Lung (tissue), 12 donors: ENCODE data around the gene MED7. TPM values are rescaled to one million over a fixed set of nuclear protein-coding genes. Genes with fewer than 3 reads are reported as not detected.

Source experiments
- ATAC-seq: fragments of 200-7000 bp; cut with Tn5 transposase; one replicate; pipeline ENCODE4 v1.9.1; 2020; ENCODE audit warnings: moderate number of reproducible peaks; ENCODE audit not compliant: insufficient read depth, low FRiP score
- DNase-seq, 3 donors: peaks; one replicate each; pipeline ENCODE4 v3.0.0-alpha.2; 2013 to 2017
- H3K27ac ChIP-seq, 2 donors: one replicate each; pipeline ENCODE4 v1.5.1; 2013; ENCODE audit warnings: mild to moderate bottlenecking in 2 of 2, moderate library complexity in 2 of 2, control low read depth in 1 of 2, inconsistent platforms in 1 of 2, low read depth in 1 of 2, low read length in 1 of 2
- H3K27me3 ChIP-seq, 3 donors: one replicate each; pipeline ENCODE4 v1.5.1; 2013; ENCODE audit warnings: low read length in 2 of 3; ENCODE audit not compliant: control insufficient read depth in 3 of 3, insufficient read depth in 3 of 3
- H3K36me3 ChIP-seq, 4 donors: one replicate each; pipeline ENCODE4 v1.5.1; 2013; ENCODE audit warnings: low read length in 4 of 4, mild to moderate bottlenecking in 1 of 4, moderate library complexity in 1 of 4; ENCODE audit not compliant: control insufficient read depth in 4 of 4, insufficient read depth in 4 of 4
- H3K4me1 ChIP-seq, 5 donors: one replicate each; pipeline ENCODE4 v1.5.1; 2013; ENCODE audit warnings: low read length in 5 of 5, mild to moderate bottlenecking in 2 of 5, moderate library complexity in 1 of 5; ENCODE audit not compliant: control insufficient read depth in 5 of 5, insufficient read depth in 5 of 5
- H3K4me3 ChIP-seq: one replicate; pipeline ENCODE4 v1.5.1; 2013; ENCODE audit warnings: mild to moderate bottlenecking, control low read depth, moderate library complexity
- H3K9ac ChIP-seq, 2 donors: one replicate each; pipeline ENCODE4 v1.5.1; 2013; ENCODE audit warnings: low read length in 2 of 2, control low read depth in 1 of 2; ENCODE audit not compliant: insufficient read depth in 1 of 2
- H3K9me3 ChIP-seq, 4 donors: one replicate each; pipeline ENCODE4 v1.5.1; 2013; ENCODE audit warnings: low read length in 3 of 4, mild to moderate bottlenecking in 1 of 4, moderate library complexity in 1 of 4; ENCODE audit not compliant: control insufficient read depth in 4 of 4, insufficient read depth in 3 of 4
- CTCF ChIP-seq: IDR thresholded peaks from 2 replicates; pipeline ENCODE4 v1.5.1; 2012; ENCODE audit warnings: mild to moderate bottlenecking; ENCODE audit errors: control extremely low read depth, extremely low read depth
- WGBS, 2 donors: extraction: QIAGEN DNeasy Blood & Tissue Kit; methylation state at CpG; one replicate each; pipeline ENCODE4 v1.1.7; 2013; 5-methylcytosine and 5-hydroxymethylcytosine counted together
- polyA plus RNA-seq, 2 donors: library from polyadenylated mRNA; stranded (reverse); fragments of 200-250 nt; gene quantifications; one replicate each; pipeline ENCODE4 v1.2.1, GENCODE V29; 2013
- total RNA-seq, 2 donors: library from RNA; depleted of rRNA in 1 of 2; stranded (reverse); fragments of >200 nt in 1 of 2; gene quantifications; one replicate each; pipeline ENCODE4 v1.2.1, GENCODE V29; 2014 to 2021
- donor health status: control.
- donor health status: control.
- donor health status: Bipolar disorder and iron deficiency.
- donor health status: healthy.
- donor health status: DM: yes; HTN: yes; CAD: no.

The MED7 gene
- total and polyA plus RNA-seq, 4 donors, result 9.3 to 16.1 (median 12.9) TPM

DNA sequence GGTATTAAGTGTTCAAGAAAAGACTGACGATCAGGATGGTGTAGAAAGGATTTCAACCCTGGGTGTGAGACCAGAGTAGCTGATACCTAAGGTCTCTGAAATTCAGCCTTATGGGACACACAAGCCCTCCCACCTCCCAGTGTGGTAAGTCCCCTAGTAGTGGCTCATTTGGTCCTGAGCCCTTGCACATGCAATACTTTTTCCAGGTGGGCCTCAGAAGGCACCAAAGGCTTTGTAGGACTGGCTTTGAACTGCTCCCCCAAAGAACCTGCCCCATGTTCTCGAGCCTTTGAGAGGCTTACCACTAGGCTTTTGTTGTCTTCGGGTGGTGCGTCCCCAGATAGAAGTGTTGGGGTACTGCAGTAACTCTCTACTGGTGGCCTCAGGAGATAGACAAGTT lies 22.6 kb upstream of the MED7 start:
- DNase-seq (no peak), ATAC-seq (no peak)
- H3K9me3 ChIP-seq, result peaks cover 0 to 4% (median 0%) of the 10 kb centered on the region in 4 donors
- H3K36me3 ChIP-seq, result no peaks in the 10 kb centered on the region
- H3K27me3 ChIP-seq, result peaks cover 0 to 3% (median 3%) of the 10 kb centered on the region in 3 donors
- H3K9ac ChIP-seq, result no peak overlapping the region
- no peaks in the 10 kb centered on the region for H3K4me1 ChIP-seq
- H3K4me3 ChIP-seq, result no peak overlapping the region
- TF ChIP-seq CTCF, result no peak
- 88 to 97% methylated on average over 4 of the region's 4 CpGs for WGBS, 2 donors
- H3K27ac ChIP-seq, result no peak overlapping the region

- ATAC-seq (no peak), DNase-seq (no peak)
- Histone ChIP-seq H3K4me1 (no peaks in the 10 kb centered on the region), H3K9me3 (peaks cover 0 to 4% (median 0%) of the 10 kb centered on the region in 4 donors), H3K4me3 (no peak overlapping the region), H3K36me3 (no peaks in the 10 kb centered on the region), H3K27ac (no peak overlapping the region), H3K27me3 (peaks cover 0 to 3% (median 3%) of the 10 kb centered on the region in 3 donors), H3K9ac (no peak overlapping the region)
- WGBS, 2 donors, result 78 to 87% methylated on average over 5 of the region's 5 CpGs
- no peak for TF ChIP-seq CTCF
Measured at GRCh38 chr5:157164521-157164920, 21.9 kb upstream of the MED7 start.

GRCh38 chr5:157162919-157163510 lies 20.4 kb upstream of the MED7 start:
- no peak for DNase-seq
- no peaks in the 10 kb centered on the region for H3K36me3 ChIP-seq
- H3K9me3 ChIP-seq, result peaks cover 0 to 4% (median 0%) of the 10 kb centered on the region in 4 donors
- H3K4me3 ChIP-seq, result no peak overlapping the region
- no peak for ATAC-seq
- no peak for TF ChIP-seq CTCF
- no peak overlapping the region for H3K9ac ChIP-seq
- no peak overlapping the region for H3K27ac ChIP-seq
- WGBS, 2 donors, result 93 to 94% methylated on average over 12 of the region's 12 CpGs
- peaks cover 0 to 3% (median 3%) of the 10 kb centered on the region in 3 donors for H3K27me3 ChIP-seq
- H3K4me1 ChIP-seq, result no peaks in the 10 kb centered on the region

DNA sequence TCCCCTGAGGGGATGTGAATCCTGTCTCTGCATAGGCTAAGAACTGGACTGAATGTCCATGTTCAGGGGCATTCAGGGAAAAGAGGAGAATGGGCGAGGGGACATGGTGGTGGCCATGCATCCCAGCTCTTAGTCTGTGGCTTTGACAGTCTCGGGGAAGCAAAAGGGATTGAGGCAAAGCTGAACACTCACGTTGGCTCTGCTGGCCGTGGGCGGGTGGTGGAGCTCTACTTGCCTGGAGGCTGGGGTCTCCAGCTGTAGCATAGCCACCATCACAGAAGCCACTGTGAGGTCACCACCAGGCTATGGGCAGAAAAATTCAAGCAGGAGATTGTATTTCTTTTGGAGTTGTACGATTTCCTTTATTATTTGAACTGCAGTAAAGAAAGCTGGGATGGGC lies 19.3 kb upstream of the MED7 start:
- Histone ChIP-seq H3K36me3 (no peaks in the 10 kb centered on the region), H3K9me3 (peaks cover 0 to 4% (median 0%) of the 10 kb centered on the region in 4 donors), H3K4me1 (no peaks in the 10 kb centered on the region), H3K4me3 (no peak overlapping the region), H3K27me3 (peaks cover 0 to 3% (median 3%) of the 10 kb centered on the region in 3 donors), H3K27ac (no peak overlapping the region), H3K9ac (no peak overlapping the region)
- 89 to 92% methylated on average over 6 of the region's 6 CpGs for WGBS, 2 donors
- DNase-seq, result no peak
- no peak for ATAC-seq
- no peak for TF ChIP-seq CTCF
